ENCODE measurements around the gene NCOR1.
"Not testable (repeated sequence)": the region's sequence is repeated elsewhere in the genome, so short reads cannot be mapped to it uniquely, and the experiment has no call there.

Gene NCOR1

GRCh38 chr17:16215273-16215964 is at the start of gene NCOR1:
Gene NCOR1 (minus strand): TSS chr17:16215534. CDS start chr17:16194569, 20,965 bp downstream.
- peak; percentile 94 for DNase-seq

- no peak for DNase-seq
Measured at GRCh38 chr17:16262201-16262600, 46.9 kb upstream of the NCOR1 start.

GRCh38 chr17:16261049-16261448 is 45.7 kb upstream of the NCOR1 start:
- DNase-seq: no peak

- DNase-seq: no peak
Measured at GRCh38 chr17:16259926-16260325, 44.6 kb upstream of the NCOR1 start.

GRCh38 chr17:16258901-16259300 is 43.6 kb upstream of the NCOR1 start:
- no peak for DNase-seq

- DNase-seq: no peak
Measured at GRCh38 chr17:16255481-16255921, 40.2 kb upstream of the NCOR1 start.

- no peak for DNase-seq
Measured at GRCh38 chr17:16254773-16255400, 39.6 kb upstream of the NCOR1 start.

GRCh38 chr17:16251556-16251955 is 36.2 kb upstream of the NCOR1 start:
- DNase-seq: no peak

GRCh38 chr17:16251043-16251442 is 35.7 kb upstream of the NCOR1 start:
- DNase-seq: no peak

- no peak for DNase-seq
Measured at GRCh38 chr17:16250635-16251034, 35.3 kb upstream of the NCOR1 start.

GRCh38 chr17:16247586-16247984 is 32.3 kb upstream of the NCOR1 start:
- DNase-seq: no peak

- DNase-seq: no peak
Measured at GRCh38 chr17:16243801-16244567, 28.6 kb upstream of the NCOR1 start.

GRCh38 chr17:16243385-16243784 is 28.1 kb upstream of the NCOR1 start:
- no peak for DNase-seq

GRCh38 chr17:16241906-16242399 is 26.6 kb upstream of the NCOR1 start:
- DNase-seq: no peak

- no peak for DNase-seq
Measured at GRCh38 chr17:16239931-16240330, 24.6 kb upstream of the NCOR1 start.

- no peak for DNase-seq
Measured at GRCh38 chr17:16232391-16232790, 17.1 kb upstream of the NCOR1 start.

GRCh38 chr17:16229912-16230561 is 14.7 kb upstream of the NCOR1 start:
- not testable (repeated sequence) for DNase-seq

GRCh38 chr17:16222406-16222805 is 7.1 kb upstream of the NCOR1 start:
- no peak for DNase-seq

GRCh38 chr17:16217002-16217635 is 1.8 kb upstream of the NCOR1 start, which contains the start of gene PIGL:
Gene PIGL (plus strand): TSS chr17:16217210. CDS start chr17:16217227, 17 bp downstream.
- peak; percentile 95 for DNase-seq

GRCh38 chr17:16216341-16217001 is 1.1 kb upstream of the NCOR1 start:
- DNase-seq: not testable (repeated sequence)

- DNase-seq: no peak
Measured at GRCh38 chr17:16215965-16216316, 607 bp upstream of the NCOR1 start.

GRCh38 chr17:16215002-16215272 is 397 bp downstream of the NCOR1 start:
- DNase-seq: no peak
